Type B pancreatic cell (in vitro differentiated cells): ENCODE measurements around the gene ATP5F1C. TPM values are rescaled to one million over a fixed set of nuclear protein-coding genes. Genes with fewer than 3 reads are reported as not detected.

Experiments used
- DNase-seq: peaks from one replicate; pipeline ENCODE4 v3.0.0; 2021; ENCODE audit warnings: mixed read lengths; ENCODE audit not compliant: unreplicated experiment; ENCODE audit errors: extremely low spot score
- H3K27ac Mint-ChIP-seq: 2 replicates; pipeline ENCODE4 v1.8.0; 2021; ENCODE audit warnings: mild to moderate bottlenecking, mixed read lengths
- H3K27me3 Mint-ChIP-seq: 2 replicates; pipeline ENCODE4 v1.8.0; 2021; ENCODE audit warnings: mixed read lengths
- H3K36me3 Mint-ChIP-seq: 2 replicates; pipeline ENCODE4 v1.8.0; 2021; ENCODE audit warnings: mixed read lengths
- H3K4me1 Mint-ChIP-seq: one replicate; pipeline ENCODE4 v1.8.0; 2021; ENCODE audit warnings: mixed read lengths; ENCODE audit not compliant: unreplicated experiment
- H3K4me3 Mint-ChIP-seq: 2 replicates; pipeline ENCODE4 v1.8.0; 2021; ENCODE audit warnings: mild to moderate bottlenecking, mixed read lengths
- H3K9me3 Mint-ChIP-seq: 2 replicates; pipeline ENCODE4 v1.8.0; 2021; ENCODE audit warnings: mixed read lengths
- total RNA-seq: library from RNA; stranded (reverse); gene quantifications from 2 replicates; pipeline ENCODE4 v1.2.1, GENCODE V29; 2021; ENCODE audit warnings: low replicate concordance
- TF ChIP-seq, protein P1 (sequence below): fragments of 200-600 bp; sonication (generic); conservative IDR thresholded peaks from 2 replicates; pipeline ENCODE4 v1.5.0; 2021; ENCODE audit warnings: antibody characterized with exemption, mild to moderate bottlenecking

The ATP5F1C gene
- total RNA-seq, 1 donor from 2014 or later, result 244 TPM

DNA sequence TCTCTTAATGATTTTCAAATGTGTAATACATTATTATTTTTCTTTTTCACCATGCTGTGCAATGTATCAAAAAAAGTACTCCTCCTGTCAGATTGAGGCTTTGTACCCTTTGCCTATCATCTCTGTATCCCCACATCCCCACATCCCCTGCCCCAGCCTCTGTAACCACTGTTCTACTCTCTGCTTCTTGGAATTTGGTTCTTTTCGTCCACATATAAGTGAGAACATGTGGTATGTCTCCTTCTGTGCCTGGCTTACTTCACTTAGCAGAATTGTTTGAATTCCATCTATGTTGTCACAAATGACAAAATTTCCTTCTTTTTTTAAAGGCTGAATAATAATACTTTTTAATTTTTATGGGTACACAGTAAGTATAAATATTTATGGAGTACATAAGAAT is 44.1 kb downstream of the ATP5F1C start:
- TF ChIP-seq, protein P1, sequence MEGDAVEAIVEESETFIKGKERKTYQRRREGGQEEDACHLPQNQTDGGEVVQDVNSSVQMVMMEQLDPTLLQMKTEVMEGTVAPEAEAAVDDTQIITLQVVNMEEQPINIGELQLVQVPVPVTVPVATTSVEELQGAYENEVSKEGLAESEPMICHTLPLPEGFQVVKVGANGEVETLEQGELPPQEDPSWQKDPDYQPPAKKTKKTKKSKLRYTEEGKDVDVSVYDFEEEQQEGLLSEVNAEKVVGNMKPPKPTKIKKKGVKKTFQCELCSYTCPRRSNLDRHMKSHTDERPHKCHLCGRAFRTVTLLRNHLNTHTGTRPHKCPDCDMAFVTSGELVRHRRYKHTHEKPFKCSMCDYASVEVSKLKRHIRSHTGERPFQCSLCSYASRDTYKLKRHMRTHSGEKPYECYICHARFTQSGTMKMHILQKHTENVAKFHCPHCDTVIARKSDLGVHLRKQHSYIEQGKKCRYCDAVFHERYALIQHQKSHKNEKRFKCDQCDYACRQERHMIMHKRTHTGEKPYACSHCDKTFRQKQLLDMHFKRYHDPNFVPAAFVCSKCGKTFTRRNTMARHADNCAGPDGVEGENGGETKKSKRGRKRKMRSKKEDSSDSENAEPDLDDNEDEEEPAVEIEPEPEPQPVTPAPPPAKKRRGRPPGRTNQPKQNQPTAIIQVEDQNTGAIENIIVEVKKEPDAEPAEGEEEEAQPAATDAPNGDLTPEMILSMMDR, result no peak
- Mint-ChIP-seq H3K4me3 (no peak overlapping the region), H3K4me1 (no peaks in the 10 kb centered on the region), H3K9me3 (no peaks in the 10 kb centered on the region), H3K27me3 (no peaks in the 10 kb centered on the region), H3K27ac (no peak overlapping the region), H3K36me3 (peaks cover 21% of the 10 kb centered on the region)
- DNase-seq, result no peak

DNA sequence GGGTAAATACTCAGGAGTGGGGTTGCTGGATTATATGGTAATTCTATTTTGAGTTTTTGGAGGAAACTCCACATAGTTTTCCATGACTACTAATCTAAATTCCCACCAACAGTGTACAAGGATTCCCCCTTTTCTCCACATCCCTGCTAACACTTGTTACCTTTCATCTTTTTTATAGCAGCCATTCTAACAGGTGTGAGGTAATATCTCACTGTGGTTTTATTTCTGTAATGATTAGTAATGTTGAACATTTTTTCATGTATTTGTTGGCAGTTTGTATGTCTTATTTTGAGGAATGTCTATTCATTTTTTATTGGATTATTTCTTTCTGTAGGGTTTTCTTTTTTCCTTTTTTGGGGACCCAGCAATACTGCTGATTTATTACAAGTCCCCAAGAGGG is 45.2 kb downstream of the ATP5F1C start:
- Mint-ChIP-seq H3K27me3 (no peaks in the 10 kb centered on the region), H3K27ac (no peak overlapping the region), H3K9me3 (no peaks in the 10 kb centered on the region), H3K4me1 (no peaks in the 10 kb centered on the region), H3K4me3 (no peak overlapping the region), H3K36me3 (peaks cover 18% of the 10 kb centered on the region)
- TF ChIP-seq, protein P1, result no peak
- DNase-seq, result no peak

DNA sequence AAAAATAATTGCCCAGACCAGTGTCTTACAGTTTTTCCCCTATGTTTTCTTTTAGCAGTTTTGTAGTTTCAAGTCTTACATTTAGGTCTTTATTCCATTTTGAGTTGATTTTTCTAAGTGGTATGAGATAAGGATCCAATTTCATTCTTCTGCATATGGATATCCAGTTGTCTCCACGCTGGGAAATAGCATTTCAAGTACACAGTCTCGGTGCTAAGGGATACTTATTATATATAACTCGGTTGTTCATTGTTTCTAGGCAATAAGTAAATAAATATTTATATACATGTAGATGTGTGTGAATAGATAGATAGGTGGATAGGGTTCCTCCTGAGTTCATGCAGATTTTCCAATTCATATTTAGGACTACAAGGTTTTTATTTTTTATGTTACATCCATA is 46.3 kb downstream of the ATP5F1C start:
- H3K27ac Mint-ChIP-seq, result no peak overlapping the region
- H3K27me3 Mint-ChIP-seq, result no peaks in the 10 kb centered on the region
- no peak overlapping the region for H3K4me3 Mint-ChIP-seq
- no peaks in the 10 kb centered on the region for H3K4me1 Mint-ChIP-seq
- H3K36me3 Mint-ChIP-seq, result peaks cover 16% of the 10 kb centered on the region
- H3K9me3 Mint-ChIP-seq, result no peaks in the 10 kb centered on the region
- TF ChIP-seq, protein P1, result no peak
- no peak for DNase-seq

DNA sequence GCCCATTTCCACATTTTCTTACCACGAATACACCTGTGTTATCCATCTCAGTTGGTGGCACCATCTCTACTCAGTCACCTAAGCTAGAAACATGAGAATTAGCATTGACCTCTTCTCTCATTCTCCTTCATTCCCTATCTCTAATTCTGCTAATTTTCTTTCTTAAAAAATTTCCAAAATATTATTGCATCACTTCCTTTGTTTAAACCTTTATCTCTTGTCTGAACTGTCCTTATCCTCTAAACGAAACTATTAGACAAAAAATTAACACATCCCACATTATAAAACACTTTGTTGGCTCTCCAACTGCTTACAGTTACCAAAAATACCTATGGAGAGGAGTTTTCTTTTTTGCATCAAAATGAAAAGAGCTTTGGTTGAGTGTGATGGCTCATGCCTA is 48.6 kb downstream of the ATP5F1C start:
- no peak overlapping the region for H3K27ac Mint-ChIP-seq

DNA sequence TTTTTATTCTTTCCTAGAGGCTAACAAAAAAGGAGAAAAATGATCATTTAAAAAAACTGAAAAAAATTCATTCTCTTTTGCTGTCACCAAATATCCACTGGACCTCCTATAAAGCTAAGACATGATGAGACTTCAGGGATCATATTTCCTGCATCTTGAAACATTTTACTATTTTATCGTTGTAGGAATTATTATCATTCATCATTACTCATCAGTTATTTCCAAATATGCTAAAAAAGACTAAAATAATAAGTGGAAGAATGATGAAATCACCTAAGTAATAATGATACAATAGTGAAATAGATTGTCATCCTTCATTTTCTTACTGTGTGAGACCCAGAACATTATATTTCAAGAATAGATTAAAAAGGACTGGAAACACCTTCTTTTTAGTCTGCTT is 58.6 kb downstream of the ATP5F1C start:
- H3K27me3 Mint-ChIP-seq, result no peaks in the 10 kb centered on the region
- no peak overlapping the region for H3K4me3 Mint-ChIP-seq
- H3K36me3 Mint-ChIP-seq, result peaks cover 4% of the 10 kb centered on the region
- peaks cover 5% of the 10 kb centered on the region for H3K9me3 Mint-ChIP-seq
- no peak overlapping the region for H3K27ac Mint-ChIP-seq
- no peak for DNase-seq
- TF ChIP-seq, protein P1, result no peak
- peaks cover 4% of the 10 kb centered on the region for H3K4me1 Mint-ChIP-seq

More for the DNA sequence above, 48.6 kb downstream of the ATP5F1C start:
- Mint-ChIP-seq H3K4me3 (no peak overlapping the region), H3K36me3 (peaks cover 8% of the 10 kb centered on the region), H3K4me1 (no peaks in the 10 kb centered on the region), H3K9me3 (no peaks in the 10 kb centered on the region), H3K27me3 (no peaks in the 10 kb centered on the region)
- TF ChIP-seq, protein P1, result no peak
- DNase-seq, result no peak
